Loucy (cell line): ENCODE results near the gene ATOH8.

Experiments used
- H2AFZ ChIP-seq: fragments of 200-600 bp; sonication (generic); 2 replicates; pipeline ENCODE4 v1.6.0; 2016; ENCODE audit warnings: antibody characterized with exemption, mild to moderate bottlenecking, low read length, moderate library complexity
- H3F3A ChIP-seq: fragments of 200-600 bp; 2 replicates; pipeline ENCODE4 v1.6.0; 2016; ENCODE audit warnings: antibody characterized with exemption, low read depth, mild to moderate bottlenecking
- H3K27me3 ChIP-seq: fragments of 200-600 bp; sonication (generic); 2 replicates; pipeline ENCODE4 v1.6.1; 2014; ENCODE audit warnings: low read length, mild to moderate bottlenecking; ENCODE audit not compliant: insufficient read depth, poor library complexity, severe bottlenecking
- H3K36me3 ChIP-seq: fragments of 200-600 bp; sonication (generic); 2 replicates; pipeline ENCODE4 v1.6.1; 2016; ENCODE audit warnings: low read length; ENCODE audit not compliant: insufficient read depth
- H3K4me1 ChIP-seq: fragments of 200-600 bp; sonication (generic); 2 replicates; pipeline ENCODE4 v1.5.1; 2014; ENCODE audit warnings: low read length, mild to moderate bottlenecking; ENCODE audit not compliant: insufficient read depth, poor library complexity, severe bottlenecking
- H3K4me2 ChIP-seq: fragments of 200-600 bp; sonication (generic); 2 replicates; pipeline ENCODE4 v1.6.0; 2014; ENCODE audit warnings: antibody characterized with exemption, low read length, low read depth, mild to moderate bottlenecking; ENCODE audit not compliant: poor library complexity, severe bottlenecking
- H3K4me3 ChIP-seq: fragments of 200-600 bp; sonication (generic); 2 replicates; pipeline ENCODE4 v1.5.1; 2014; ENCODE audit warnings: low read length, mild to moderate bottlenecking, mixed read lengths; ENCODE audit not compliant: poor library complexity, severe bottlenecking
- H3K79me2 ChIP-seq: fragments of 200-600 bp; sonication (generic); 2 replicates; pipeline ENCODE4 v1.6.1; 2014; ENCODE audit warnings: low read length; ENCODE audit not compliant: insufficient read depth
- H3K9ac ChIP-seq: fragments of 200-600 bp; sonication (generic); 2 replicates; pipeline ENCODE4 v1.6.0; 2014; ENCODE audit warnings: mild to moderate bottlenecking, low read depth, low read length, moderate library complexity; ENCODE audit not compliant: poor library complexity, severe bottlenecking
- H3K9me2 ChIP-seq: fragments of 200-600 bp; sonication (generic); replicated peaks from 2 replicates; pipeline ENCODE4 v1.6.1; 2016; ENCODE audit warnings: low read depth, low read length, mixed read lengths
- H3K9me3 ChIP-seq: fragments of 200-600 bp; sonication (generic); 2 replicates; pipeline ENCODE4 v1.6.1; 2014; ENCODE audit warnings: mild to moderate bottlenecking, antibody characterized with exemption, low read length, low read depth; ENCODE audit not compliant: insufficient read depth
- H4K20me1 ChIP-seq: fragments of 200-600 bp; sonication (generic); 2 replicates; pipeline ENCODE4 v1.6.0; 2014; ENCODE audit warnings: antibody characterized with exemption, low read length, mild to moderate bottlenecking; ENCODE audit not compliant: insufficient read depth, poor library complexity, severe bottlenecking
- EZH2phosphoT487 ChIP-seq: fragments of 200-600 bp; IDR thresholded peaks from 2 replicates; pipeline ENCODE4 v1.6.1; 2018; ENCODE audit warnings: antibody characterized with exemption, mild to moderate bottlenecking, moderate library complexity, borderline replicate concordance
- TF ChIP-seq, protein P1 (sequence below): fragments of 200-600 bp; sonication (generic); conservative IDR thresholded peaks from 2 replicates; pipeline ENCODE4 v1.5.1; 2014; ENCODE audit warnings: mild to moderate bottlenecking, antibody characterized with exemption, low read length

ATOH8 gene

DNA sequence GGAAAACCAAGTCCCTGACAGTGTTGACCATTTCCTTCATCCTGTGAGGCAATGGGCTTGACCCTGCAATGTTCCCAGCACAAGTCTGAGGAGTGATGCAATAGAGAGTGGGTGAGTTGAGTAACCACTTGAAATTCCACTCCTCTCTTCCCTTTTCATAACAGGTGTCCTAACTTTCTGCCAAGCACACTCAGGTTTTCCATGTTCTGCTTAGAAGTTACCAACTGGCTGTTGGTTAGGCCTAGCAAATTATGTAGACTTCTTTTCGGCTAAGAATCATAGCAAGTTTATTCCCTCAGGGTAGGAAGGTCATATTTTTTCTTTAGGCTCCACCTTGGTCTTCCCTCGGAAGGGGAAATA lies 48.1 kb upstream of the ATOH8 start:
- no peak overlapping the region for H2AFZ ChIP-seq
- no peaks in the 10 kb centered on the region for H3K79me2 ChIP-seq
- H3K36me3 ChIP-seq, result no peaks in the 10 kb centered on the region
- H3K9ac ChIP-seq, result no peak overlapping the region
- TF ChIP-seq EZH2phosphoT487, result no peak
- TF ChIP-seq, protein P1, sequence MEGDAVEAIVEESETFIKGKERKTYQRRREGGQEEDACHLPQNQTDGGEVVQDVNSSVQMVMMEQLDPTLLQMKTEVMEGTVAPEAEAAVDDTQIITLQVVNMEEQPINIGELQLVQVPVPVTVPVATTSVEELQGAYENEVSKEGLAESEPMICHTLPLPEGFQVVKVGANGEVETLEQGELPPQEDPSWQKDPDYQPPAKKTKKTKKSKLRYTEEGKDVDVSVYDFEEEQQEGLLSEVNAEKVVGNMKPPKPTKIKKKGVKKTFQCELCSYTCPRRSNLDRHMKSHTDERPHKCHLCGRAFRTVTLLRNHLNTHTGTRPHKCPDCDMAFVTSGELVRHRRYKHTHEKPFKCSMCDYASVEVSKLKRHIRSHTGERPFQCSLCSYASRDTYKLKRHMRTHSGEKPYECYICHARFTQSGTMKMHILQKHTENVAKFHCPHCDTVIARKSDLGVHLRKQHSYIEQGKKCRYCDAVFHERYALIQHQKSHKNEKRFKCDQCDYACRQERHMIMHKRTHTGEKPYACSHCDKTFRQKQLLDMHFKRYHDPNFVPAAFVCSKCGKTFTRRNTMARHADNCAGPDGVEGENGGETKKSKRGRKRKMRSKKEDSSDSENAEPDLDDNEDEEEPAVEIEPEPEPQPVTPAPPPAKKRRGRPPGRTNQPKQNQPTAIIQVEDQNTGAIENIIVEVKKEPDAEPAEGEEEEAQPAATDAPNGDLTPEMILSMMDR, result no peak
- H3K27me3 ChIP-seq, result no peaks in the 10 kb centered on the region
- no peaks in the 10 kb centered on the region for H3F3A ChIP-seq
- H3K4me1 ChIP-seq, result peaks cover 8% of the 10 kb centered on the region
- no peaks in the 10 kb centered on the region for H4K20me1 ChIP-seq
- H3K9me3 ChIP-seq, result no peaks in the 10 kb centered on the region
- H3K9me2 ChIP-seq, result no peaks in the 10 kb centered on the region
- no peak overlapping the region for H3K4me2 ChIP-seq
- H3K4me3 ChIP-seq, result no peak overlapping the region

DNA sequence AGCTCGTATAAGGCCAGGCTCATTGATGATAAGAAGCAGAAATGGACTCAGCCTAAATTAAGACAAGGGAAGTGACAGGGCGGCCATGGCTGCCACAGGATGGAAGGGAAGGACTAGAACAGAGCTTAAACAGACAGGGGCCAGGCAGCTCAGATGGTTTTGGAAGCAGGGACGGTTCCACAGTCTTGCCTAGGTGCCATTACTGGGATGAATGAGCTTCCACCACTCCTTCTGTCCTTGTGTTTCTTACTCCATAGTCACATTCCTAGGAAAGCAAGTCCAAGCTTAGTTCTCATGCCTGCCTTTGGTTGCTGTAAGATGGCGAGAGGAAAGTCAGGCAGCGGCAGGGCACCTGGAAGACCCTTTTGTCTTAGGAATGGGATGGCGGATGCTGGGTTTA lies 47.7 kb upstream of the ATOH8 start:
- no peaks in the 10 kb centered on the region for H3K9me2 ChIP-seq
- H3K36me3 ChIP-seq, result no peaks in the 10 kb centered on the region
- H3K4me1 ChIP-seq, result peaks cover 8% of the 10 kb centered on the region
- H3K27me3 ChIP-seq, result no peaks in the 10 kb centered on the region
- H3F3A ChIP-seq, result no peaks in the 10 kb centered on the region
- H4K20me1 ChIP-seq, result no peaks in the 10 kb centered on the region
- no peaks in the 10 kb centered on the region for H3K79me2 ChIP-seq
- no peak overlapping the region for H3K4me2 ChIP-seq
- no peaks in the 10 kb centered on the region for H3K9me3 ChIP-seq
- H2AFZ ChIP-seq, result no peak overlapping the region
- no peak overlapping the region for H3K4me3 ChIP-seq
- TF ChIP-seq, protein P1, result no peak
- no peak for TF ChIP-seq EZH2phosphoT487
- no peak overlapping the region for H3K9ac ChIP-seq

DNA sequence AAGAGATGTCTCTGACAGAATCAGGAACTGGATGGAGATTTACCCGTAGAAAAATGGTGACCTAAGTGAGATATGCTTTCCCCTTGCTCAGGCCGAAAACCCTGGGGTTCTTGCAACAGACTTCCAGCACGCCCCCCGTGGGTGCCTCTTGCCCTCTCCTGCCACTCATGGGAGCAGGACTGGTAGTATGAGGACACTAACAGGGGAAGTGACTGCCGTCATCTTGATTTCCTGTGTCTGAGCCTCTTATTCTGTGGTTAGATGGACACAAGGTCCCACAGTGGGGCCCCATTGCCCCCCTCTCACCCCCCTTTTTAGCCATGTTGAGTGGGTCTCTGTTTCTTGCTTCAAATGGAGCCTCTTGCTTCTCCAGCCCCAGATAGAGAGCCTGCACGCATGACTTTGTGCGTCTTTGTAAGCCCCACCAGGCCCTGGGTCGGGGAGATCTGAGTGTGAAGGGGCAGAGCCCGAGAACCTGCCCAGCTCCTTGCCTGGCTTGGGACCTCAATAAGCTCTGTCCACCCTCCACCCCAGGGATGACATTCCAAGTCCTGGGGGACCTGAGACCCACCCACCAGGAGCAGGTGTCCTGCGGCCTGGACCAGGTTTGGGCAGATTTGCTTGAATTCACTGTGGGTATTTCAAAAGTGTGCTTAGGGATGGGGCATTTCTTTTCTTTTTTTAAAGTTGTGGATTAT lies 47.0 kb upstream of the ATOH8 start:
- H3K9me2 ChIP-seq, result no peaks in the 10 kb centered on the region
- TF ChIP-seq, protein P1, result no peak
- TF ChIP-seq EZH2phosphoT487, result no peak
- H3K4me2 ChIP-seq, result peak overlapping the region; percentile 40
- no peaks in the 10 kb centered on the region for H3K79me2 ChIP-seq
- H3K4me3 ChIP-seq, result peak overlapping the region; percentile 22
- H3K9ac ChIP-seq, result no peak overlapping the region
- H3K4me1 ChIP-seq, result peaks cover 8% of the 10 kb centered on the region
- H3K9me3 ChIP-seq, result no peaks in the 10 kb centered on the region
- H4K20me1 ChIP-seq, result no peaks in the 10 kb centered on the region
- H3F3A ChIP-seq, result no peaks in the 10 kb centered on the region
- no peaks in the 10 kb centered on the region for H3K36me3 ChIP-seq
- H3K27me3 ChIP-seq, result no peaks in the 10 kb centered on the region
- H2AFZ ChIP-seq, result peak overlapping the region; percentile 86
